ENCODE results near the gene CWC22.

- TF ChIP-seq, protein P1, sequence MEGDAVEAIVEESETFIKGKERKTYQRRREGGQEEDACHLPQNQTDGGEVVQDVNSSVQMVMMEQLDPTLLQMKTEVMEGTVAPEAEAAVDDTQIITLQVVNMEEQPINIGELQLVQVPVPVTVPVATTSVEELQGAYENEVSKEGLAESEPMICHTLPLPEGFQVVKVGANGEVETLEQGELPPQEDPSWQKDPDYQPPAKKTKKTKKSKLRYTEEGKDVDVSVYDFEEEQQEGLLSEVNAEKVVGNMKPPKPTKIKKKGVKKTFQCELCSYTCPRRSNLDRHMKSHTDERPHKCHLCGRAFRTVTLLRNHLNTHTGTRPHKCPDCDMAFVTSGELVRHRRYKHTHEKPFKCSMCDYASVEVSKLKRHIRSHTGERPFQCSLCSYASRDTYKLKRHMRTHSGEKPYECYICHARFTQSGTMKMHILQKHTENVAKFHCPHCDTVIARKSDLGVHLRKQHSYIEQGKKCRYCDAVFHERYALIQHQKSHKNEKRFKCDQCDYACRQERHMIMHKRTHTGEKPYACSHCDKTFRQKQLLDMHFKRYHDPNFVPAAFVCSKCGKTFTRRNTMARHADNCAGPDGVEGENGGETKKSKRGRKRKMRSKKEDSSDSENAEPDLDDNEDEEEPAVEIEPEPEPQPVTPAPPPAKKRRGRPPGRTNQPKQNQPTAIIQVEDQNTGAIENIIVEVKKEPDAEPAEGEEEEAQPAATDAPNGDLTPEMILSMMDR (IDR thresholded peaks at IDR 0.05; ENCODE audit: insufficient read depth, low read length): no peak
- TF ChIP-seq, protein P2, sequence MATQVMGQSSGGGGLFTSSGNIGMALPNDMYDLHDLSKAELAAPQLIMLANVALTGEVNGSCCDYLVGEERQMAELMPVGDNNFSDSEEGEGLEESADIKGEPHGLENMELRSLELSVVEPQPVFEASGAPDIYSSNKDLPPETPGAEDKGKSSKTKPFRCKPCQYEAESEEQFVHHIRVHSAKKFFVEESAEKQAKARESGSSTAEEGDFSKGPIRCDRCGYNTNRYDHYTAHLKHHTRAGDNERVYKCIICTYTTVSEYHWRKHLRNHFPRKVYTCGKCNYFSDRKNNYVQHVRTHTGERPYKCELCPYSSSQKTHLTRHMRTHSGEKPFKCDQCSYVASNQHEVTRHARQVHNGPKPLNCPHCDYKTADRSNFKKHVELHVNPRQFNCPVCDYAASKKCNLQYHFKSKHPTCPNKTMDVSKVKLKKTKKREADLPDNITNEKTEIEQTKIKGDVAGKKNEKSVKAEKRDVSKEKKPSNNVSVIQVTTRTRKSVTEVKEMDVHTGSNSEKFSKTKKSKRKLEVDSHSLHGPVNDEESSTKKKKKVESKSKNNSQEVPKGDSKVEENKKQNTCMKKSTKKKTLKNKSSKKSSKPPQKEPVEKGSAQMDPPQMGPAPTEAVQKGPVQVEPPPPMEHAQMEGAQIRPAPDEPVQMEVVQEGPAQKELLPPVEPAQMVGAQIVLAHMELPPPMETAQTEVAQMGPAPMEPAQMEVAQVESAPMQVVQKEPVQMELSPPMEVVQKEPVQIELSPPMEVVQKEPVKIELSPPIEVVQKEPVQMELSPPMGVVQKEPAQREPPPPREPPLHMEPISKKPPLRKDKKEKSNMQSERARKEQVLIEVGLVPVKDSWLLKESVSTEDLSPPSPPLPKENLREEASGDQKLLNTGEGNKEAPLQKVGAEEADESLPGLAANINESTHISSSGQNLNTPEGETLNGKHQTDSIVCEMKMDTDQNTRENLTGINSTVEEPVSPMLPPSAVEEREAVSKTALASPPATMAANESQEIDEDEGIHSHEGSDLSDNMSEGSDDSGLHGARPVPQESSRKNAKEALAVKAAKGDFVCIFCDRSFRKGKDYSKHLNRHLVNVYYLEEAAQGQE (IDR thresholded peaks at IDR 0.05; ENCODE audit: insufficient replicate concordance, low read depth): no peak
Observed at GRCh38 chr2:179991344-179991743, 15.8 kb downstream of the CWC22 start.
